ENCODE data around the gene FGGY. TPM values are rescaled to one million over a fixed set of nuclear protein-coding genes. Genes with fewer than 3 reads are reported as not detected.
A peak's percentile ranks its signal among the peaks of the same experiment; 100 is the strongest.

The FGGY gene
- total RNA-seq, 1 donor from 2014 or later = 9.0 TPM

DNA sequence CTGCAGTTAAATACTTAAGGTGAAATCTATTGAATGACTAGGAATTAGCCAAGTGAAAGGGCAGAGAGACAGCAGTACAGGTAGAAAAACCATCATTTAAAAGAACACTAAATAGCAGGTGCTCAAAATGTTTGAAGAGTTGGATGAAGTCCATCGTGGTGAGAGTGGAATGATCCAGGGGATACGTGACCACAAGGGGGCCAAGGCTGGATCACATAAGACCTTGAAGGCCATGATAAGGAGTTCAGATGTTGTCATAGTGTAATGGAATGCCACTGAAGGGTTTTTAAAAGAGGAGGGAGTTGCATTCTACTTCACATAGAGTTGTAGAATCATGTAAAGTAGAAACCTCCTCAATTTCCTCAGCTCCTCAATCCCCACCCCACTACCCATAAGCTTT, 483.1 kb downstream of the FGGY start:
- H3K27me3 Mint-ChIP-seq (ENCODE audit: low read depth) = no peaks in the 10 kb centered on the region
- H3K9me3 Mint-ChIP-seq (ENCODE audit: low read depth) = no peaks in the 10 kb centered on the region

GRCh38 chr1:59788825-59789224, 491.9 kb downstream of the FGGY start:
- Mint-ChIP-seq H3K27me3 (ENCODE audit: low read depth) (peaks cover 8% of the 10 kb centered on the region), H3K36me3 (ENCODE audit: low read depth) (peaks cover 12% of the 10 kb centered on the region), H3K4me1 (ENCODE audit: low read depth) (no peaks in the 10 kb centered on the region), H3K27ac (ENCODE audit: unreplicated experiment) (no peak overlapping the region), H3K9me3 (ENCODE audit: low read depth) (peaks cover 25% of the 10 kb centered on the region), H3K4me3 (ENCODE audit: unreplicated experiment) (no peak overlapping the region)
- TF ChIP-seq, protein P1, sequence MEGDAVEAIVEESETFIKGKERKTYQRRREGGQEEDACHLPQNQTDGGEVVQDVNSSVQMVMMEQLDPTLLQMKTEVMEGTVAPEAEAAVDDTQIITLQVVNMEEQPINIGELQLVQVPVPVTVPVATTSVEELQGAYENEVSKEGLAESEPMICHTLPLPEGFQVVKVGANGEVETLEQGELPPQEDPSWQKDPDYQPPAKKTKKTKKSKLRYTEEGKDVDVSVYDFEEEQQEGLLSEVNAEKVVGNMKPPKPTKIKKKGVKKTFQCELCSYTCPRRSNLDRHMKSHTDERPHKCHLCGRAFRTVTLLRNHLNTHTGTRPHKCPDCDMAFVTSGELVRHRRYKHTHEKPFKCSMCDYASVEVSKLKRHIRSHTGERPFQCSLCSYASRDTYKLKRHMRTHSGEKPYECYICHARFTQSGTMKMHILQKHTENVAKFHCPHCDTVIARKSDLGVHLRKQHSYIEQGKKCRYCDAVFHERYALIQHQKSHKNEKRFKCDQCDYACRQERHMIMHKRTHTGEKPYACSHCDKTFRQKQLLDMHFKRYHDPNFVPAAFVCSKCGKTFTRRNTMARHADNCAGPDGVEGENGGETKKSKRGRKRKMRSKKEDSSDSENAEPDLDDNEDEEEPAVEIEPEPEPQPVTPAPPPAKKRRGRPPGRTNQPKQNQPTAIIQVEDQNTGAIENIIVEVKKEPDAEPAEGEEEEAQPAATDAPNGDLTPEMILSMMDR (IDR thresholded peaks at IDR 0.05) = no peak
- no peak for DNase-seq (ENCODE audit: low spot score)

More for the DNA sequence above, 483.1 kb downstream of the FGGY start:
- Mint-ChIP-seq H3K36me3 (ENCODE audit: low read depth) (no peaks in the 10 kb centered on the region), H3K4me3 (ENCODE audit: unreplicated experiment) (no peak overlapping the region), H3K4me1 (ENCODE audit: low read depth) (peaks cover 15% of the 10 kb centered on the region), H3K27ac (ENCODE audit: unreplicated experiment) (no peak overlapping the region)
- TF ChIP-seq, protein P1 (IDR thresholded peaks at IDR 0.05) = peak; percentile 23
- DNase-seq (ENCODE audit: low spot score) = no peak

- peaks cover 18% of the 10 kb centered on the region for H3K9me3 Mint-ChIP-seq (ENCODE audit: low read depth)
- no peak overlapping the region for H3K4me3 Mint-ChIP-seq (ENCODE audit: unreplicated experiment)
- TF ChIP-seq, protein P1 (IDR thresholded peaks at IDR 0.05) = no peak
- H3K36me3 Mint-ChIP-seq (ENCODE audit: low read depth) = peaks cover 6% of the 10 kb centered on the region
- H3K27me3 Mint-ChIP-seq (ENCODE audit: low read depth) = peaks cover 17% of the 10 kb centered on the region
- DNase-seq (ENCODE audit: low spot score) = no peak
- H3K27ac Mint-ChIP-seq (ENCODE audit: unreplicated experiment) = no peak overlapping the region
- H3K4me1 Mint-ChIP-seq (ENCODE audit: low read depth) = no peaks in the 10 kb centered on the region
Measured at GRCh38 chr1:59798600-59798999, 501.7 kb downstream of the FGGY start.

DNA sequence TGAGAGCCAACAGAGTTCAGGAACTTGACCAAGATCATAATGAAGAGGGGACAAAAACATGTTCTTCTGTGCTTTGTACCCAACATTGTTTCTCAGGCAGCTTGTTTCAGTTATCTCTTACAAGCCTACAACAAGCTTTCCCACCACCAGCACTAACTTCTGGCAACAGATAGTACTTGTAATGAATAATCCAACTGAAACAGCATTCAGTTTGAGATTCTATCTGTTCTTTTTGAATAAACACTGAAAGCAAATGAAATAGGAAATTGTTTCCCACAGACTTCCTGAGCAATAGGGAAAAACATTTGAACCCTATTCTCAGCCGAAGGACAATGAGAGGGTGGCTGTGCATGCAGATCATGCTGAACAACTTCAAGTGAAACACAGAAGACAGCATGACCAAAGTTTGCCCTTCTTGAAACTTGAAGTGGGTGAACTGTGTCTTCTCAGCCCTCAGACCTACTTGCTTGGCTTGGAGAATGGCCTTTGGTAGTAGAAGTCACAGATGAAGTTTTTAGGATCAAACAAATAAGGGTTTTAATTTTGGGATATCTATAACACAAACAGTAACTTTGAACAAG, 506.7 kb downstream of the FGGY start:
- peaks cover 21% of the 10 kb centered on the region for H3K27me3 Mint-ChIP-seq (ENCODE audit: low read depth)
- TF ChIP-seq, protein P1 (IDR thresholded peaks at IDR 0.05) = no peak
- H3K4me1 Mint-ChIP-seq (ENCODE audit: low read depth) = no peaks in the 10 kb centered on the region
- H3K27ac Mint-ChIP-seq (ENCODE audit: unreplicated experiment) = no peak overlapping the region
- DNase-seq (ENCODE audit: low spot score) = no peak
- H3K36me3 Mint-ChIP-seq (ENCODE audit: low read depth) = no peaks in the 10 kb centered on the region
- H3K9me3 Mint-ChIP-seq (ENCODE audit: low read depth) = no peaks in the 10 kb centered on the region
- no peak overlapping the region for H3K4me3 Mint-ChIP-seq (ENCODE audit: unreplicated experiment)

DNA sequence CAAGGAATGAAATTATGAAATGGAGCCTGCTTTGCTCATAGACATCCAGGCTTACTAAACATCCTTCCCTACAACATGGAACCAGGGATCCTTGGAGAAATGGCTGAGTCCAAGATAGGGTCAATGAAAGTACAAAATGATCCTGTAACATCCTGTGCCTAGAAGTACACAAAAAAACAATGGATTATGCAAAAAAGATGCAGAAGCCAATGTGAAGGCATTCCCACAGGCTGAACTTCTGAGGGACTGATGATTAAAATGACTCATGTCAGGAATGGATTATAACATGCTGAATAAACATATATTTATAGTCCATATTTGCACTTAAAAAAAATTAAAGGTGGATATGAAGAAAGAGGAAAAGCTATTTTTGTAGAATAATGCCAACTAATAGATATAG, 507.4 kb downstream of the FGGY start:
- no peak overlapping the region for H3K4me3 Mint-ChIP-seq (ENCODE audit: unreplicated experiment)
- TF ChIP-seq, protein P1 (IDR thresholded peaks at IDR 0.05) = no peak
- DNase-seq (ENCODE audit: low spot score) = no peak
- H3K9me3 Mint-ChIP-seq (ENCODE audit: low read depth) = no peaks in the 10 kb centered on the region
- H3K27me3 Mint-ChIP-seq (ENCODE audit: low read depth) = peaks cover 28% of the 10 kb centered on the region
- H3K4me1 Mint-ChIP-seq (ENCODE audit: low read depth) = no peaks in the 10 kb centered on the region
- no peaks in the 10 kb centered on the region for H3K36me3 Mint-ChIP-seq (ENCODE audit: low read depth)
- no peak overlapping the region for H3K27ac Mint-ChIP-seq (ENCODE audit: unreplicated experiment)

All from chondrocyte (in vitro differentiated cells).